ENCODE results near the gene ZNF346.
"Not testable (repeated sequence)": the region's sequence is repeated elsewhere in the genome, so short reads cannot be mapped to it uniquely, and the experiment has no call there.

ZNF346 gene

GRCh38 chr5:177022386-177023302 is at the start of gene ZNF346:
Gene ZNF346, plus strand, starts transcription at chr5:177022696. Its CDS starts 43 bp downstream, at chr5:177022739.
- peak; percentile 92 to 95 for DNase-seq

GRCh38 chr5:176979669-176980068 is 42.8 kb upstream of the ZNF346 start:
- DNase-seq: no peak

GRCh38 chr5:176980818-176981217 is 41.7 kb upstream of the ZNF346 start:
- DNase-seq: no peak

GRCh38 chr5:176983112-176983511 is 39.4 kb upstream of the ZNF346 start:
- DNase-seq: not testable (repeated sequence)

- not testable (repeated sequence) for DNase-seq
Measured at GRCh38 chr5:176983593-176983992, 38.9 kb upstream of the ZNF346 start.

GRCh38 chr5:176984176-176984575 is 38.3 kb upstream of the ZNF346 start:
- not testable (repeated sequence) for DNase-seq

GRCh38 chr5:176985516-176985915 is 37.0 kb upstream of the ZNF346 start:
- peak; percentile 33 to 53 for DNase-seq

GRCh38 chr5:176986280-176986679 is 36.2 kb upstream of the ZNF346 start:
- no peak for DNase-seq

- DNase-seq: no peak
Measured at GRCh38 chr5:176987583-176987982, 34.9 kb upstream of the ZNF346 start.

- not testable (repeated sequence) for DNase-seq
Measured at GRCh38 chr5:176993081-176993480, 29.4 kb upstream of the ZNF346 start.

- DNase-seq: peak; percentile 8 to 70
Measured at GRCh38 chr5:176994460-176995121, 27.9 kb upstream of the ZNF346 start.

- no peak for DNase-seq
Measured at GRCh38 chr5:176995122-176995490, 27.4 kb upstream of the ZNF346 start.

GRCh38 chr5:176995896-176996767 is 26.4 kb upstream of the ZNF346 start:
- no peak for DNase-seq

- DNase-seq: no peak
Measured at GRCh38 chr5:176996780-176997179, 25.7 kb upstream of the ZNF346 start.

- DNase-seq: no peak
Measured at GRCh38 chr5:176998828-176999227, 23.7 kb upstream of the ZNF346 start.

GRCh38 chr5:176999526-176999925 is 23.0 kb upstream of the ZNF346 start:
- not testable (repeated sequence) for DNase-seq

- DNase-seq: no peak
Measured at GRCh38 chr5:177003649-177004048, 18.8 kb upstream of the ZNF346 start.

GRCh38 chr5:177004961-177005360 is 17.5 kb upstream of the ZNF346 start:
- no peak for DNase-seq

GRCh38 chr5:177005619-177006264 is 16.8 kb upstream of the ZNF346 start:
- DNase-seq: peak; percentile 46 to 59

GRCh38 chr5:177006265-177006972 is 16.1 kb upstream of the ZNF346 start, which contains the start of gene UIMC1:
Gene UIMC1, minus strand, starts transcription at chr5:177006779. Its CDS starts 24,164 bp downstream, at chr5:176982615.
- DNase-seq: peak; percentile 89 to 94

GRCh38 chr5:177008716-177009115 is 13.8 kb upstream of the ZNF346 start:
- no peak for DNase-seq

GRCh38 chr5:177010153-177010552 is 12.3 kb upstream of the ZNF346 start:
- no peak for DNase-seq

All from CD4-positive, alpha-beta T cell treated with Interferon alpha-2 for 1 hour (primary cell).